Measurements from ENCODE around the gene CORIN. TPM values are rescaled to one million over a fixed set of nuclear protein-coding genes. Genes with fewer than 3 reads are reported as not detected.
"Not testable (repeated sequence)": the region's sequence is repeated elsewhere in the genome, so short reads cannot be mapped to it uniquely, and the experiment has no call there.

CORIN gene
- total RNA-seq, 1 donor from 2014 or later: not detected

GRCh38 chr4:47550899-47551548, 286.8 kb downstream of the CORIN start:
- no peak for DNase-seq (ENCODE audit: low read depth)
- TF ChIP-seq, protein P1, sequence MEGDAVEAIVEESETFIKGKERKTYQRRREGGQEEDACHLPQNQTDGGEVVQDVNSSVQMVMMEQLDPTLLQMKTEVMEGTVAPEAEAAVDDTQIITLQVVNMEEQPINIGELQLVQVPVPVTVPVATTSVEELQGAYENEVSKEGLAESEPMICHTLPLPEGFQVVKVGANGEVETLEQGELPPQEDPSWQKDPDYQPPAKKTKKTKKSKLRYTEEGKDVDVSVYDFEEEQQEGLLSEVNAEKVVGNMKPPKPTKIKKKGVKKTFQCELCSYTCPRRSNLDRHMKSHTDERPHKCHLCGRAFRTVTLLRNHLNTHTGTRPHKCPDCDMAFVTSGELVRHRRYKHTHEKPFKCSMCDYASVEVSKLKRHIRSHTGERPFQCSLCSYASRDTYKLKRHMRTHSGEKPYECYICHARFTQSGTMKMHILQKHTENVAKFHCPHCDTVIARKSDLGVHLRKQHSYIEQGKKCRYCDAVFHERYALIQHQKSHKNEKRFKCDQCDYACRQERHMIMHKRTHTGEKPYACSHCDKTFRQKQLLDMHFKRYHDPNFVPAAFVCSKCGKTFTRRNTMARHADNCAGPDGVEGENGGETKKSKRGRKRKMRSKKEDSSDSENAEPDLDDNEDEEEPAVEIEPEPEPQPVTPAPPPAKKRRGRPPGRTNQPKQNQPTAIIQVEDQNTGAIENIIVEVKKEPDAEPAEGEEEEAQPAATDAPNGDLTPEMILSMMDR (IDR thresholded peaks at IDR 0.05; ENCODE audit: insufficient read depth, low read length, poor library complexity, severe bottlenecking): no peak
- no peaks in the 10 kb centered on the region for H3K27me3 ChIP-seq (ENCODE audit: control insufficient read depth, insufficient read depth, low read length)
- H3K36me3 ChIP-seq (ENCODE audit: control insufficient read depth, insufficient read depth, low read length): no peaks in the 10 kb centered on the region
- H3K4me3 ChIP-seq (ENCODE audit: low read depth, low read length): no peak overlapping the region

GRCh38 chr4:47550357-47550756, 287.5 kb downstream of the CORIN start:
- not testable (repeated sequence) for H3K27me3 ChIP-seq (ENCODE audit: control insufficient read depth, insufficient read depth, low read length)

More at GRCh38 chr4:47550357-47550756, 287.5 kb downstream of the CORIN start:
- H3K4me3 ChIP-seq (ENCODE audit: low read depth, low read length); DNase-seq (ENCODE audit: low read depth); H3K36me3 ChIP-seq (ENCODE audit: control insufficient read depth, insufficient read depth, low read length): not testable (repeated sequence)

Other genes starting within 250 kb of the CORIN start
- gene NFXL1, start 76.5 kb upstream of the CORIN start, total RNA-seq: 10.7 and 11.7 TPM in 2 replicates
- gene CNGA1, start 178.6 kb upstream of the CORIN start, total RNA-seq: 0.04 TPM in 1 of 2 replicates, not detected in the other
- 3.8 and 4.3 TPM in 2 replicates for gene NIPAL1, start 178.7 kb upstream of the CORIN start, total RNA-seq